ENCODE results near the gene PI4K2B.
"Not testable (repeated sequence)": the region's sequence is repeated elsewhere in the genome, so short reads cannot be mapped to it uniquely, and the experiment has no call there.

The PI4K2B gene

DNA sequence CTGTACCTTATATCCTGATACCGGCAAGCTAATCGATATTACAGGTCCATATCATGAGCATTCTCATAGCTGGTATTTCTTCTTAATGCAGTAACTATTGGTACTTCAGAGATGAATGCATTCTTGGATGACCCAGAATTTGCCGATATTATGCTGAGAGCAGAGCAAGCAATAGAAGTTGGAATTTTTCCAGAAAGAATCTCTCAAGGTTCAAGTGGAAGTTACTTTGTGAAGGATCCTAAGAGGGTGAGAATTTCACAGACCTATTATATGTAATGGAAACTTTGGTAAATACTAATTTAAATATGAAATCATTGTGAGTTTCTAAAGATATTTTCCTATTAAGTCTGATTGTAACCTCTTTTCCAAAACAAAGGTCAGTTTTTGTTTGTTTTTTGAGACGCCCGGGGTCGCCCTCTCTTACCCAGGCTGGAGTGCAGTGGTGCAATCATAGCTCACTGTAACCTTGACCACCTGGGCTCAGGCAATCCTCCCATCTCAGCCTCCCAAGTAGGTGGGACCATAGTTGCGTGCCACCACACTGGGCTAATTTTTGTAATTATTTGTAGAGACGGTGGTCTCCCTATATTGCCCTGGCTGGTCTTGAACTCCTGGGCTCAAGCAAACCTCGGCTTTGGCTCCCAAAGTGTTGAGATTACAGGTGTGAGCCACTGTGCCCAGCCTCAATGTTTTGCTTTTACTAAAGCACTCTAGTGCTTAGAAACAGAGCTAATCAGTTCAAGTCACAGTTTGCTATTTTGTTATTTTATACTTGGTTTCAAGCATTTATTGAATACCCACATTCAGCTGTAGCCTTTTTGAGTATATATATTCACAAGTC lies 18.6 kb downstream of the PI4K2B start:
- Histone ChIP-seq H3K27ac (no peak overlapping the region), H3K9me3 (ENCODE audit: severe bottlenecking) (peaks cover 3% of the 10 kb centered on the region), H3K4me3 (ENCODE audit: low read depth, low read length) (no peak overlapping the region), H3K36me3 (peaks cover 24% of the 10 kb centered on the region), H3K27me3 (ENCODE audit: insufficient read depth, low read depth, severe bottlenecking) (no peaks in the 10 kb centered on the region)
- DNase-seq = no peak
- TF ChIP-seq, protein P1, sequence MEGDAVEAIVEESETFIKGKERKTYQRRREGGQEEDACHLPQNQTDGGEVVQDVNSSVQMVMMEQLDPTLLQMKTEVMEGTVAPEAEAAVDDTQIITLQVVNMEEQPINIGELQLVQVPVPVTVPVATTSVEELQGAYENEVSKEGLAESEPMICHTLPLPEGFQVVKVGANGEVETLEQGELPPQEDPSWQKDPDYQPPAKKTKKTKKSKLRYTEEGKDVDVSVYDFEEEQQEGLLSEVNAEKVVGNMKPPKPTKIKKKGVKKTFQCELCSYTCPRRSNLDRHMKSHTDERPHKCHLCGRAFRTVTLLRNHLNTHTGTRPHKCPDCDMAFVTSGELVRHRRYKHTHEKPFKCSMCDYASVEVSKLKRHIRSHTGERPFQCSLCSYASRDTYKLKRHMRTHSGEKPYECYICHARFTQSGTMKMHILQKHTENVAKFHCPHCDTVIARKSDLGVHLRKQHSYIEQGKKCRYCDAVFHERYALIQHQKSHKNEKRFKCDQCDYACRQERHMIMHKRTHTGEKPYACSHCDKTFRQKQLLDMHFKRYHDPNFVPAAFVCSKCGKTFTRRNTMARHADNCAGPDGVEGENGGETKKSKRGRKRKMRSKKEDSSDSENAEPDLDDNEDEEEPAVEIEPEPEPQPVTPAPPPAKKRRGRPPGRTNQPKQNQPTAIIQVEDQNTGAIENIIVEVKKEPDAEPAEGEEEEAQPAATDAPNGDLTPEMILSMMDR (IDR thresholded peaks at IDR 0.05; ENCODE audit: low read depth, low read length) = no peak

DNA sequence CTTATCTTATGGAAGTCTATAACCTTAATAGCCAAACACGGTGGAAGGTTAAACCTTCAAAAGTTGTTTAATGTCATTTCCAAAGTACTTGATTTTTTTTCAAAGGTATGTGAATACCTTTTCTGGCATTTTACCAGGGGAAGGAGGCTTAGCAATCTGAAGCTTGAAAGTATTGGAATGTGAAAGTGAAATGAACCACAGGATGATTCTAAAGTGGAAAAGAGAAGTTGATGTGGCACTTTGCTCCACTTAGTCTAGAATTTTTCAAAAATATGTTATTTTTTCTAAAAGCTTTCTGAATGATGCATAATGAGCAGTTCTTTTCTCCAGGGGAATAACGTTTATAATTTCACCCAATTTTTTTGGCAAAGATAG lies 19.2 kb downstream of the PI4K2B start:
- TF ChIP-seq, protein P1 (IDR thresholded peaks at IDR 0.05; ENCODE audit: low read depth, low read length) = no peak
- Histone ChIP-seq H3K27ac (no peak overlapping the region), H3K9me3 (ENCODE audit: severe bottlenecking) (peaks cover 3% of the 10 kb centered on the region), H3K36me3 (peaks cover 29% of the 10 kb centered on the region), H3K27me3 (ENCODE audit: insufficient read depth, low read depth, severe bottlenecking) (no peaks in the 10 kb centered on the region), H3K4me3 (ENCODE audit: low read depth, low read length) (no peak overlapping the region)
- DNase-seq = no peak

DNA sequence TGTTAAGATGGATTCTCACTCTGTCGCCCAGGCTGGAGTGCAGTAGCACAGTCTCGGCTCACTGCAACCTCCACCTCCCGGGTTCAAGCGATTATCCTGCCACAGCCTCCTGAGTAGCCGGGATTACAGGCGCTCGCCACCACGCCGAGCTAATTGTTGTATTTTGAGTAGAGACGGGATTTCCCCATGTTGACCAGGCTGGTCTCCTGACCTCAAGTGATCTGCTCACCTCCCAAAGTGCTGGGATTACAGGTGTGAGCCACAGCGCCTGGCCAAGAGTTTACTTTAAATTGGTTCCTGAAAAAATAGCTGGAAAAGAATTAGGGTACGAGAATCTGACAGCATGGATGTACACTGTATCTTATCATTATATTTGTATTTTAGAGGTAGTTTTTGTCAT lies 20.0 kb downstream of the PI4K2B start:
- H3K36me3 ChIP-seq = peaks cover 29% of the 10 kb centered on the region
- not testable (repeated sequence) for H3K27ac ChIP-seq; H3K4me3 ChIP-seq (ENCODE audit: low read depth, low read length); H3K9me3 ChIP-seq (ENCODE audit: severe bottlenecking); H3K27me3 ChIP-seq (ENCODE audit: insufficient read depth, low read depth, severe bottlenecking); DNase-seq

DNA sequence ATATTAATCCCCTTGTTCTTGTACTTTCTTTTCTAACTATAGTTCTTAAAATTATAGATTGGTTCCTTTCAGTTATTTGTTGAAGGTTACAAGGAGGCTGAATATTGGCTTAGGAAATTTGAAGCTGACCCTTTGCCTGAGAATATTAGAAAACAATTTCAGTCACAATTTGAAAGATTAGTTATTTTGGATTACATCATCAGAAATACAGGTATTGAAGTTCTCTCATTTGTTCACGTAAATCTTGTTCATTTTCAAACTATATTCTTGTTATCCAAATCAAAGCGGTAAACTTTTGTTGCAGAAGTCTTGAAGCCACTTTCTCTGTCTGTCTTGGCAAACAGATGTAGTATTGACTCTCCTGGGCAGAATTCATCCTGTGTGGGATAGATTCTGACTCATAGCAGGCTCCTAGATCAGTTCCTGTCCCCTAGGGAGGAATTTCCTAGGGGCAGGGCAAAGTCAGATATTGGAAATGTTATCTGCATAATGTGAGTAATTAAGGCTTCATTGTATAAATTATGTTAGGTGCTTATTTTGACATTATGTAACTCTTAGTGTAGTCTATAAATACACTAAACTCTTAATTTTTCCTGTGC lies 25.2 kb downstream of the PI4K2B start:
- TF ChIP-seq, protein P1 (IDR thresholded peaks at IDR 0.05; ENCODE audit: low read depth, low read length) = no peak
- Histone ChIP-seq H3K9me3 (ENCODE audit: severe bottlenecking) (no peaks in the 10 kb centered on the region), H3K4me3 (ENCODE audit: low read depth, low read length) (no peak overlapping the region), H3K36me3 (peaks cover 49% of the 10 kb centered on the region), H3K27me3 (ENCODE audit: insufficient read depth, low read depth, severe bottlenecking) (no peaks in the 10 kb centered on the region), H3K27ac (no peak overlapping the region)
- DNase-seq = no peak

DNA sequence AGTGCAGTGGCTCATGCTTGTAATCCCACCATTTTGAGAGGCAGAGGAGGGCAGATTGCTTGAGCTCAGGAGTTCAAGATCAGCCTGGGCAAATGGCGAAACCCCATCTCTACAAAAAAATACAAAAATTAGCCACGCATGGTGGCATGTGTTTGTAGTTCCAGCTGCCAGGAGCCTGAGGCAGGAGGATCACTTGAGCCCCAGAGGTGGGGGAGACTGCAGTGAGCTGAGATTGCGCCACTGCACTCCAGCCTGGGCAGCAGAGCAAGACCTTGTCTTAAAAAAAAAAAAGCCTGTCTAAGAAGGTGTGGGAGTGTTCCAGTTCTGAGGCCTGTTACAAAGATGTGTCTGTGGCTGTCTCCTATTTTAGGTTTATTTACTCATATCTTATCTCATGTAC lies 38.0 kb downstream of the PI4K2B start:
- H3K27ac ChIP-seq = no peak overlapping the region
- H3K4me3 ChIP-seq (ENCODE audit: low read depth, low read length) = no peak overlapping the region
- no peaks in the 10 kb centered on the region for H3K9me3 ChIP-seq (ENCODE audit: severe bottlenecking)
- TF ChIP-seq, protein P1 (IDR thresholded peaks at IDR 0.05; ENCODE audit: low read depth, low read length) = no peak
- DNase-seq = no peak
- no peaks in the 10 kb centered on the region for H3K27me3 ChIP-seq (ENCODE audit: insufficient read depth, low read depth, severe bottlenecking)
- H3K36me3 ChIP-seq = peaks cover 7% of the 10 kb centered on the region

DNA sequence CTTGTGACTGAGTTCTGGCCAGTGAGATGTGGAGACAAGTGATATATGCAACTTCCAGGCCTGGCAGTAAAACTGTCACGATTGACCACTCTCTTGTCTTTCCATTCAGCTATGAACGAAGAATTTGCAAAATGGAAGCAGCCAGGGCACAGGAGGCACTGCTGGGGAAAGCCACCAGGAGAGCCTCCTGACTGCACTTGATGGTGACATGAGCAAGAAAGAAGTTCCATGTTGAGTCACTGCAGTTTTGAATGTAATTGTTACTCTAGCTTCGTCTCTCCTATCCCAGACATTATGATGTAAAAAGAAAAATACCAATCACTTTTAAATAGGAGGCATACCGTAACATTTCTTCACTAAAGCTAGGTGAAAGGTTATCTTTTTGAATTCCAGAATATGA lies 46.4 kb downstream of the PI4K2B start:
- TF ChIP-seq, protein P1 (IDR thresholded peaks at IDR 0.05; ENCODE audit: low read depth, low read length) = no peak
- Histone ChIP-seq H3K4me3 (ENCODE audit: low read depth, low read length) (no peak overlapping the region), H3K27ac (no peak overlapping the region), H3K27me3 (ENCODE audit: insufficient read depth, low read depth, severe bottlenecking) (no peaks in the 10 kb centered on the region), H3K36me3 (peaks cover 4% of the 10 kb centered on the region; the same call in 1 of the 2 replicates), H3K9me3 (ENCODE audit: severe bottlenecking) (no peaks in the 10 kb centered on the region)
- no peak for DNase-seq

All from WERI-Rb-1 (cell line).